CD4-positive, alpha-beta memory T cell (primary cell): ENCODE data around the gene STMN1. TPM values are rescaled to one million over a fixed set of nuclear protein-coding genes. Genes with fewer than 3 reads are reported as not detected.
A peak's percentile ranks its signal among the peaks of the same experiment; 100 is the strongest.

ENCODE experiments used
- CTCF ChIA-PET: fragments of 350-600 bp; sonication (Branson Sonifier 250); formaldehyde crosslinking; loops from one replicate; lab custom pipeline; 2021; ENCODE audit warnings: inconsistent platforms; ENCODE audit not compliant: partially characterized antibody; lab: Charles Lee
- POLR2A ChIA-PET: fragments of 350-600 bp; sonication (Branson Sonifier 250); formaldehyde crosslinking; loops from one replicate; lab custom pipeline; 2021; ENCODE audit not compliant: partially characterized antibody; lab: Charles Lee
- DNase-seq, 5 donors: peaks; one replicate each; pipeline versions ENCODE4 v3.0.0 to v3.0.0-alpha.2; 2020 to 2022; ENCODE audit warnings: mixed read lengths in 1 of 5
- H3K27ac ChIP-seq: one replicate; pipeline ENCODE4 v1.7.0; 2013; ENCODE audit warnings: low read depth, low read length
- H3K27me3 ChIP-seq: 2 replicates; pipeline ENCODE4 v1.7.0; 2013; ENCODE audit warnings: mild to moderate bottlenecking, low read length, moderate library complexity; ENCODE audit not compliant: insufficient read depth
- H3K36me3 ChIP-seq: 2 replicates; pipeline ENCODE4 v1.7.0; 2013; ENCODE audit warnings: mild to moderate bottlenecking, low read length, moderate library complexity; ENCODE audit not compliant: insufficient read depth
- H3K4me1 ChIP-seq: 2 replicates; pipeline ENCODE4 v1.7.0; 2013; ENCODE audit warnings: mild to moderate bottlenecking, low read length, moderate library complexity; ENCODE audit not compliant: insufficient read depth
- H3K4me3 ChIP-seq, 2 donors: one replicate each; pipeline ENCODE4 v1.7.0; 2013; ENCODE audit warnings: low read length in 2 of 2, mild to moderate bottlenecking in 1 of 2
- H3K9me3 ChIP-seq, 2 donors: one replicate each; pipeline ENCODE4 v1.7.0; 2013; ENCODE audit warnings: low read length in 2 of 2, control low read depth in 1 of 2; ENCODE audit not compliant: control insufficient read depth in 1 of 2
- H3K27ac Mint-ChIP-seq, 7 donors: one replicate each; pipeline ENCODE4 v1.8.0; 2020 to 2021; ENCODE audit warnings: mixed read lengths in 7 of 7, mild to moderate bottlenecking in 6 of 7, inconsistent platforms in 3 of 7, moderate library complexity in 3 of 7
- H3K27me3 Mint-ChIP-seq, 2 donors: one replicate each; pipeline ENCODE4 v1.8.0; 2020 to 2021; ENCODE audit warnings: mixed read lengths in 2 of 2
- H3K36me3 Mint-ChIP-seq, 2 donors: one replicate each; pipeline ENCODE4 v1.8.0; 2020 to 2021; ENCODE audit warnings: mixed read lengths in 2 of 2, inconsistent platforms in 1 of 2, mild to moderate bottlenecking in 1 of 2
- H3K4me1 Mint-ChIP-seq, 4 donors: one replicate each; pipeline ENCODE4 v1.8.0; 2020 to 2021; ENCODE audit warnings: mixed read lengths in 4 of 4, mild to moderate bottlenecking in 1 of 4
- H3K4me3 Mint-ChIP-seq, 8 donors: one replicate each; pipeline ENCODE4 v1.8.0; 2020 to 2021; ENCODE audit warnings: mixed read lengths in 8 of 8, mild to moderate bottlenecking in 7 of 8, moderate library complexity in 6 of 8, inconsistent platforms in 3 of 8
- H3K9me3 Mint-ChIP-seq, 8 donors: one replicate each; pipeline ENCODE4 v1.8.0; 2020 to 2021; ENCODE audit warnings: mixed read lengths in 8 of 8, mild to moderate bottlenecking in 5 of 8, inconsistent platforms in 3 of 8, moderate library complexity in 1 of 8
- intact Hi-C: fragments of 100-400 bp; cut with micrococcal nuclease; formaldehyde crosslinking; loops from one replicate; pipeline ENCODE4 v1.15.1; 2023
- polyA plus RNA-seq, 2 donors: library from polyadenylated mRNA; unstranded; fragments of 300-500 nt; fragmentation: Illumina TruSeq; gene quantifications; one replicate each; pipeline ENCODE4 v1.2.3, GENCODE V29; 2021
- total RNA-seq, 2 experiments: library from RNA; stranded (reverse); gene quantifications; one replicate each; pipeline ENCODE4 v1.2.3, GENCODE V29; 2021

STMN1 gene
- total and polyA plus RNA-seq, 4 experiments from 2014 or later = 34.5 to 85.2 (median 45.4) TPM

DNA sequence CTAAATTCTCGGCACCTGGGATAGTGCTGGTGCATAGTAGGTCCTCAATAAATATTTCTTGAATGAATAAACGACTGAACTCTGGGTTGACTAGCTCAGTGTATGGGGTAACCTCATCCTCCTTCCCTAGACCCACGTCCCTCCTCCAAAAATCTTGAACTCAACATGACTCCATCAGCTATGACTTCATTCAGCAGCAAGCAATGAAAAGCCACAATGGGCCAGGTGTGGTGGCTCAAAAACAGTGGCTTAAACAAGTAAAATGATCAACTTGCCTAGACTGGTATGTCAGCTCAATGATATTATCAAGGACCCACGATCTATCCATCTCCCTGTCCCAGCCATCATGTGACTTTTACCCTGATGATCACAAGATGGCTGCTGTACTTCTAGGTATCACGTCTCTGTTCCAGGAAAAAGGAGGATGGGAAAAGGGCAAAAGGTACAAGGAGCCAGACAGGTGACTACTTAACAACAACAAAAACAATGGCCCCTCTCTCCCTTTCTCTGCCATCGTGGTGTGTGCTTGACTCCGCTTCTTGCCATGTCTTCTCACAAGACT, 17.7 kb downstream of the STMN1 start:
- H3K36me3 Mint-ChIP-seq = no peaks in the 10 kb centered on the region
- H3K9me3 Mint-ChIP-seq = no peaks in the 10 kb centered on the region
- Histone ChIP-seq H3K27me3 (no peaks in the 10 kb centered on the region), H3K36me3 (no peaks in the 10 kb centered on the region), H3K9me3 (no peaks in the 10 kb centered on the region), H3K4me3 (no peak overlapping the region), H3K4me1 (no peaks in the 10 kb centered on the region), H3K27ac (no peak overlapping the region)
- H3K27ac Mint-ChIP-seq = no peak overlapping the region
- ChIA-PET POLR2A (no interaction called here), CTCF (interaction anchor here (0.9 to 19.0 kb wide), 2 partner anchors 13 to 111 kb away, joined by 3 to 583 read pairs; partner anchors contain the start of genes PAFAH2 and PAQR7)
- H3K4me1 Mint-ChIP-seq = no peaks in the 10 kb centered on the region
- no peak overlapping the region for H3K4me3 Mint-ChIP-seq
- intact Hi-C loops = no loop called here
- no peaks in the 10 kb centered on the region for H3K27me3 Mint-ChIP-seq
- no peak for DNase-seq

DNA sequence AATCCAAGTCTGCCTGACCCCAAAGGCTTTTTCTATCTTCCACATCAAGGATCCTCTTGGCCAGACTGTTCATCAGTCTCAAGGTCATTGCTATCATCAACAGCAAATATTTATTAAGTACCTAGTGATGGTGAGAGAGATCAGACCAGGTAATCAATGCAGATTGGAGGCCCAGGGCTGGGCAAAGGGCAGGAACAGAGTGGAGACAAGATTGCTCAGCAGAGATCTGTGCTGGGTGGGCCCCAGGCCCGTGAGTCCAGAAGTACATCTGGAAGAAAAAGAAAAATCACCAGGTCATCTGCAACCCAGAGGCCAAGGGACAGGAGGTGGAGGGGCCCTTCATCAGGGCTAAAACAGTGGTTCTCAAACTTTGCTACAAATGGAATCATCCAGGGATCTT, 20.6 kb downstream of the STMN1 start:
- Histone ChIP-seq H3K36me3 (no peaks in the 10 kb centered on the region), H3K9me3 (no peaks in the 10 kb centered on the region), H3K4me3 (no peak overlapping the region), H3K27ac (no peak overlapping the region), H3K27me3 (no peaks in the 10 kb centered on the region), H3K4me1 (no peaks in the 10 kb centered on the region)
- intact Hi-C loops = no loop called here
- no peaks in the 10 kb centered on the region for H3K36me3 Mint-ChIP-seq
- no peak overlapping the region for H3K4me3 Mint-ChIP-seq
- CTCF ChIA-PET = interaction anchor here (1.4 to 2.1 kb wide), 2 partner anchors 11 to 149 kb away, joined by 4 to 8 read pairs; no protein-coding TSS in a partner anchor
- POLR2A ChIA-PET = no interaction called here
- no peaks in the 10 kb centered on the region for H3K4me1 Mint-ChIP-seq
- DNase-seq = no peak
- no peaks in the 10 kb centered on the region for H3K27me3 Mint-ChIP-seq
- H3K27ac Mint-ChIP-seq = no peak overlapping the region
- H3K9me3 Mint-ChIP-seq = no peaks in the 10 kb centered on the region

DNA sequence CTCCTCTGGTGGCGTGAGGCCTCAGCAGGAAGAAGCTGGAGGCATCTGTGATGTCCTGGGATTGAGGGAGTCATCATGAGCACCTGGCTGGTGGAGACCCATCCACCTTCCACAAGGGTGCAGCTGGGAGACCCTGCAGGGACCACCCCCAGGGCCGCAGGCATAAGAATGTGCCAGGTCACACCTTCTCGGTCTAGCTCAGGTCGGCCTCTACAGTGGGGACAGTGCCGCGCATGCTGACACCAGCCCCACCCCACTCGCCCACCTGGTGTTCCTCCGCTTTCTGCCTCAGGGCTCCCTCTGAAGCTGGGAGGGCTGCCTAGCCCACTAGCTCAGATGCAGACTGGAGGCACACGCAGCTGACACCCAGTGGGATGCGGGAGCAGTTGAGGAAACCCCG, 25.0 kb downstream of the STMN1 start:
- Histone ChIP-seq H3K4me3 (no peak overlapping the region), H3K36me3 (no peaks in the 10 kb centered on the region), H3K27me3 (no peaks in the 10 kb centered on the region), H3K27ac (no peak overlapping the region), H3K4me1 (no peaks in the 10 kb centered on the region), H3K9me3 (no peaks in the 10 kb centered on the region)
- Mint-ChIP-seq H3K4me1 (peaks cover 0 to 3% (median 1%) of the 10 kb centered on the region in 4 donors), H3K27ac (no peak overlapping the region), H3K9me3 (no peaks in the 10 kb centered on the region), H3K4me3 (no peak overlapping the region), H3K27me3 (no peaks in the 10 kb centered on the region), H3K36me3 (no peaks in the 10 kb centered on the region)
- no peak for DNase-seq
- intact Hi-C loops = no loop called here
- CTCF ChIA-PET = interaction anchor here (3.1 kb wide), 1 partner anchor 14 kb away, joined by 13 read pairs; no protein-coding TSS in a partner anchor
- POLR2A ChIA-PET = no interaction called here

DNA sequence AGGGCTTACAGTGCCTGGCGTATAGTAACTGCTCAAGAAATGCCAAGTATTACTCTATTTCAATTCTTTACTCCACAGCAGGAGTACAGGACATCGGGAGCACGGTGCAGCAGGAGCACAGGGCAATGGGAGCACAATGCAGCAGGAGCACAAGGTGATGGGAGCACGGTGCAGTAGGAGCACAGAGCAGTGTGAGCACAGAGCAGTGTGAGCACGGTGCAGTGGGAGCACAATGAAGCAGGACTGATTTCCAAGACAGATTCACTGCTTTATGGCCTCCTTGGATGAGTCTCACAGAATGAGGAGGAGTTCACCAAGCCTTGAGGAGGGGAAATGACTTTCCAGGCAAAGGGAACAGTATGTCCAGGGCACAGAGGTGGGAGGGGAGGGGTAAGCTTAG, 25.7 kb downstream of the STMN1 start:
- intact Hi-C loops = no loop called here
- Histone ChIP-seq H3K36me3 (no peaks in the 10 kb centered on the region), H3K9me3 (no peaks in the 10 kb centered on the region), H3K4me1 (no peaks in the 10 kb centered on the region), H3K27me3 (no peaks in the 10 kb centered on the region), H3K27ac (no peak overlapping the region), H3K4me3 (no peak overlapping the region)
- ChIA-PET CTCF (no interaction called here), POLR2A (no interaction called here)
- Mint-ChIP-seq H3K4me3 (no peak overlapping the region), H3K27me3 (no peaks in the 10 kb centered on the region), H3K9me3 (no peaks in the 10 kb centered on the region), H3K27ac (peak overlapping the region in 1 of 7 donors; percentile 37), H3K36me3 (no peaks in the 10 kb centered on the region), H3K4me1 (peaks cover 0 to 7% (median 3%) of the 10 kb centered on the region in 4 donors)
- DNase-seq = no peak

DNA sequence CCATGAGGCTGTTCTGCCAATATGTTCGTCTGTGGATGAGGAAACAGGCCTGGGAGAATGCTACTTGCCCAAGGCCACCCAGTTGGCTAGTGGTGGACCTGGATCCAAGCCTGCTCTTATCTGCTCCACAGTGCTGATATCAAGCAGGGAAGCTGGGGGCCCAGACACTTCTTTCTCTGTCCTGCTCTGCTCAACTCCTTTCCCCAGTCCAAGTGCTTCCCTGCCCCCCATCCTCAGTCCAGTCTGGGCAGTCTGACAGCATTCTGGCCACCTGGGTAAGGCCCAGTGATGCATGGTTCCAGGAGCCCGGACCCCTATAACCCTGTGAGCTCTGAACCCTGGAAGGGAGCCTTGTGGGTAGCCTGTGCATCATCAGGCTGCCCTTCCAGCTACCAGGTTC, 26.5 kb downstream of the STMN1 start:
- Histone ChIP-seq H3K4me1 (peaks cover 4% of the 10 kb centered on the region), H3K36me3 (no peaks in the 10 kb centered on the region), H3K27ac (no peak overlapping the region), H3K4me3 (no peak overlapping the region), H3K9me3 (no peaks in the 10 kb centered on the region), H3K27me3 (no peaks in the 10 kb centered on the region)
- DNase-seq = no peak
- ChIA-PET CTCF (interaction anchor here (1.3 kb wide), 1 partner anchor 118 kb away, joined by 3 read pairs; the partner anchor contains the start of gene PAFAH2), POLR2A (no interaction called here)
- Mint-ChIP-seq H3K4me1 (peaks cover 4 to 12% (median 6%) of the 10 kb centered on the region in 4 donors), H3K36me3 (no peaks in the 10 kb centered on the region), H3K27ac (peak overlapping the region in 1 of 7 donors; percentile 52), H3K4me3 (no peak overlapping the region), H3K27me3 (no peaks in the 10 kb centered on the region), H3K9me3 (no peaks in the 10 kb centered on the region)
- intact Hi-C loops = no loop called here

GRCh38 chr1:25878690-25879089, 27.5 kb downstream of the STMN1 start:
- CTCF ChIA-PET = interaction anchor here (0.7 to 1.3 kb wide), 2 partner anchors 74 to 119 kb away, joined by 3 read pairs; partner anchors contain the start of gene PAFAH2
- POLR2A ChIA-PET = no interaction called here
- no peak overlapping the region for H3K27ac Mint-ChIP-seq

DNA sequence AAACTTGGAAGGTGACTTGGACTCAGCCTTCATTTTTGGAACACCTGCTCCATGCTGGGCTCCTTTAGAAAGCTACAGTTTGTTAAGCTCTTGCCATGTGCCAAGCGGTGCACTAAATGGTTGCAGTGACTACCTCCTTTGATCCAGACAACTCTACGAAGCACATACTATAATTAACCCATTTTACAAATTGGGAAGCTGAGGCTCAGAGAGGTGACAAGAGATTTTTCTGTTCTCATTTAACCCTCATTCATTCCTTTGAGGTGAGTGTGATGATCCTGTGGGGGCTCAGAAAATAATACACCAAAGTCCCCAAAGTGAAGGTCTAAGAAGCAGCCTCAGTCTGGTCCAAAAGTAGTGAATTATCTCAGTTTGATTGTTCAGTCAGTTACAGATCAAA, 29.1 kb downstream of the STMN1 start:
- intact Hi-C loops = no loop called here
- Mint-ChIP-seq H3K4me3 (no peak overlapping the region), H3K9me3 (no peaks in the 10 kb centered on the region), H3K36me3 (no peaks in the 10 kb centered on the region), H3K4me1 (peaks cover 4 to 13% (median 7%) of the 10 kb centered on the region in 4 donors), H3K27me3 (no peaks in the 10 kb centered on the region), H3K27ac (peak overlapping the region in 2 of 7 donors; percentile 14 to 58)
- no peak for DNase-seq
- CTCF ChIA-PET = no interaction called here
- Histone ChIP-seq H3K27me3 (no peaks in the 10 kb centered on the region), H3K36me3 (no peaks in the 10 kb centered on the region), H3K27ac (no peak overlapping the region), H3K9me3 (no peaks in the 10 kb centered on the region), H3K4me1 (peaks cover 10% of the 10 kb centered on the region), H3K4me3 (no peak overlapping the region)
- POLR2A ChIA-PET = no interaction called here

More at GRCh38 chr1:25878690-25879089, 27.5 kb downstream of the STMN1 start:
- Histone ChIP-seq H3K9me3 (no peaks in the 10 kb centered on the region), H3K27me3 (no peaks in the 10 kb centered on the region), H3K4me1 (peaks cover 10% of the 10 kb centered on the region), H3K4me3 (no peak overlapping the region), H3K36me3 (no peaks in the 10 kb centered on the region), H3K27ac (no peak overlapping the region)
- no peak for DNase-seq
- Mint-ChIP-seq H3K4me1 (peaks cover 4 to 13% (median 7%) of the 10 kb centered on the region in 4 donors), H3K36me3 (no peaks in the 10 kb centered on the region), H3K9me3 (no peaks in the 10 kb centered on the region), H3K27me3 (no peaks in the 10 kb centered on the region), H3K4me3 (no peak overlapping the region)
- intact Hi-C loops = no loop called here
